HG02840 (cell line): ENCODE results near the gene SERPINE3.

Experiments used
- ATAC-seq: cut with Tn5 transposase; IDR thresholded peaks from one replicate; pipeline ENCODE4 v1.9.1; 2021; ENCODE audit warnings: mild to moderate bottlenecking, moderate library complexity, moderate number of reproducible peaks; ENCODE audit not compliant: unreplicated experiment, low FRiP score

SERPINE3 gene

GRCh38 chr13:51359352-51359751 is 19.9 kb downstream of the SERPINE3 start:
- no peak for ATAC-seq

GRCh38 chr13:51360489-51360888 is 21.0 kb downstream of the SERPINE3 start:
- no peak for ATAC-seq

- no peak for ATAC-seq
These were observed 21.6 kb downstream of the SERPINE3 start for GRCh38 chr13:51361106-51361505.

- ATAC-seq = no peak
These were observed 24.1 kb downstream of the SERPINE3 start for GRCh38 chr13:51363625-51364024.

- ATAC-seq = no peak
These were observed 25.0 kb downstream of the SERPINE3 start for GRCh38 chr13:51364404-51365008.

- ATAC-seq = no peak
These were observed 30.6 kb downstream of the SERPINE3 start for GRCh38 chr13:51370116-51370515.

GRCh38 chr13:51370811-51371210 is 31.3 kb downstream of the SERPINE3 start:
- no peak for ATAC-seq

GRCh38 chr13:51371768-51372399 is 32.4 kb downstream of the SERPINE3 start:
- ATAC-seq = no peak

GRCh38 chr13:51373451-51373850 is 34.0 kb downstream of the SERPINE3 start:
- ATAC-seq = no peak

- no peak for ATAC-seq
These were observed 40.8 kb downstream of the SERPINE3 start for GRCh38 chr13:51380269-51380668.

- ATAC-seq = no peak
These were observed 45.6 kb downstream of the SERPINE3 start for GRCh38 chr13:51385114-51385513.

- ATAC-seq = no peak
These were observed 55.2 kb downstream of the SERPINE3 start for GRCh38 chr13:51394724-51395123.

- ATAC-seq = peak; percentile 66
These were observed 56.9 kb downstream of the SERPINE3 start for GRCh38 chr13:51396352-51396751.

GRCh38 chr13:51397262-51397941 is 57.9 kb downstream of the SERPINE3 start:
- ATAC-seq = no peak

- no peak for ATAC-seq
These were observed 65.7 kb downstream of the SERPINE3 start for GRCh38 chr13:51405176-51405575.

GRCh38 chr13:51412431-51412830 is 72.9 kb downstream of the SERPINE3 start:
- no peak for ATAC-seq
